Measurements from ENCODE around the gene CEACAM5.
A peak's percentile ranks its signal among the peaks of the same experiment; 100 is the strongest.
"Not testable (repeated sequence)": the region's sequence is repeated elsewhere in the genome, so short reads cannot be mapped to it uniquely, and the experiment has no call there.

The CEACAM5 gene

DNA sequence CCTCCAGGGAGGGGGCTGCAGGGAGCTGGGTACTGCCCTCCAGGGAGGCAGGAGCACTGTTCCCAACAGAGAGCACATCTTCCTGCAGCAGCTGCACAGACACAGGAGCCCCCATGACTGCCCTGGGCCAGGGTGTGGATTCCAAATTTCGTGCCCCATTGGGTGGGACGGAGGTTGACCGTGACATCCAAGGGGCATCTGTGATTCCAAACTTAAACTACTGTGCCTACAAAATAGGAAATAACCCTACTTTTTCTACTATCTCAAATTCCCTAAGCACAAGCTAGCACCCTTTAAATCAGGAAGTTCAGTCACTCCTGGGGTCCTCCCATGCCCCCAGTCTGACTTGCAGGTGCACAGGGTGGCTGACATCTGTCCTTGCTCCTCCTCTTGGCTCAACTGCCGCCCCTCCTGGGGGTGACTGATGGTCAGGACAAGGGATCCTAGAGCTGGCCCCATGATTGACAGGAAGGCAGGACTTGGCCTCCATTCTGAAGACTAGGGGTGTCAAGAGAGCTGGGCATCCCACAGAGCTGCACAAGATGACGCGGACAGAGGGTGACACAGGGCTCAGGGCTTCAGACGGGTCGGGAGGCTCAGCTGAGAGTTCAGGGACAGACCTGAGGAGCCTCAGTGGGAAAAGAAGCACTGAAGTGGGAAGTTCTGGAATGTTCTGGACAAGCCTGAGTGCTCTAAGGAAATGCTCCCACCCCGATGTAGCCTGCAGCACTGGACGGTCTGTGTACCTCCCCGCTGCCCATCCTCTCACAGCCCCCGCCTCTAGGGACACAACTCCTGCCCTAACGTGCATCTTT, 7.8 kb upstream of the CEACAM5 start:
- DNase-seq = no peak

DNA sequence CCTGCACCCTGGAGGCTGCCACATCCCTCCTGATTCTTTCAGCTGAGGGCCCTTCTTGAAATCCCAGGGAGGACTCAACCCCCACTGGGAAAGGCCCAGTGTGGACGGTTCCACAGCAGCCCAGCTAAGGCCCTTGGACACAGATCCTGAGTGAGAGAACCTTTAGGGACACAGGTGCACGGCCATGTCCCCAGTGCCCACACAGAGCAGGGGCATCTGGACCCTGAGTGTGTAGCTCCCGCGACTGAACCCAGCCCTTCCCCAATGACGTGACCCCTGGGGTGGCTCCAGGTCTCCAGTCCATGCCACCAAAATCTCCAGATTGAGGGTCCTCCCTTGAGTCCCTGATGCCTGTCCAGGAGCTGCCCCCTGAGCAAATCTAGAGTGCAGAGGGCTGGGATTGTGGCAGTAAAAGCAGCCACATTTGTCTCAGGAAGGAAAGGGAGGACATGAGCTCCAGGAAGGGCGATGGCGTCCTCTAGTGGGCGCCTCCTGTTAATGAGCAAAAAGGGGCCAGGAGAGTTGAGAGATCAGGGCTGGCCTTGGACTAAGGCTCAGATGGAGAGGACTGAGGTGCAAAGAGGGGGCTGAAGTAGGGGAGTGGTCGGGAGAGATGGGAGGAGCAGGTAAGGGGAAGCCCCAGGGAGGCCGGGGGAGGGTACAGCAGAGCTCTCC, 6.9 kb upstream of the CEACAM5 start:
- no peak for DNase-seq

DNA sequence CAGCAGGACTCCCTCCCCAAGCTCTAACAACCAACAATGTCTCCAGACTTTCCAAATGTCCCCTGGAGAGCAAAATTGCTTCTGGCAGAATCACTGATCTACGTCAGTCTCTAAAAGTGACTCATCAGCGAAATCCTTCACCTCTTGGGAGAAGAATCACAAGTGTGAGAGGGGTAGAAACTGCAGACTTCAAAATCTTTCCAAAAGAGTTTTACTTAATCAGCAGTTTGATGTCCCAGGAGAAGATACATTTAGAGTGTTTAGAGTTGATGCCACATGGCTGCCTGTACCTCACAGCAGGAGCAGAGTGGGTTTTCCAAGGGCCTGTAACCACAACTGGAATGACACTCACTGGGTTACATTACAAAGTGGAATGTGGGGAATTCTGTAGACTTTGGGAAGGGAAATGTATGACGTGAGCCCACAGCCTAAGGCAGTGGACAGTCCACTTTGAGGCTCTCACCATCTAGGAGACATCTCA, 6.2 kb upstream of the CEACAM5 start:
- peak; percentile 57 for DNase-seq

DNA sequence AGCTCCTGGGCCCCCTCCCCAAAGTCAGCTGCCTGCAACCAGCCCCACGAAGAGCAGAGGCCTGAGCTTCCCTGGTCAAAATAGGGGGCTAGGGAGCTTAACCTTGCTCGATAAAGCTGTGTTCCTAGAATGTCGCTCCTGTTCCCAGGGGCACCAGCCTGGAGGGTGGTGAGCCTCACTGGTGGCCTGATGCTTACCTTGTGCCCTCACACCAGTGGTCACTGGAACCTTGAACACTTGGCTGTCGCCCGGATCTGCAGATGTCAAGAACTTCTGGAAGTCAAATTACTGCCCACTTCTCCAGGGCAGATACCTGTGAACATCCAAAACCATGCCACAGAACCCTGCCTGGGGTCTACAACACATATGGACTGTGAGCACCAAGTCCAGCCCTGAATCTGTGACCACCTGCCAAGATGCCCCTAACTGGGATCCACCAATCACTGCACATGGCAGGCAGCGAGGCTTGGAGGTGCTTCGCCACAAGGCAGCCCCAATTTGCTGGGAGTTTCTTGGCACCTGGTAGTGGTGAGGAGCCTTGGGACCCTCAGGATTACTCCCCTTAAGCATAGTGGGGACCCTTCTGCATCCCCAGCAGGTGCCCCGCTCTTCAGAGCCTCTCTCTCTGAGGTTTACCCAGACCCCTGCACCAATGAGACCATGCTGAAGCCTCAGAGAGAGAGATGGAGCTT, 4.7 kb upstream of the CEACAM5 start:
- no peak for DNase-seq

DNA sequence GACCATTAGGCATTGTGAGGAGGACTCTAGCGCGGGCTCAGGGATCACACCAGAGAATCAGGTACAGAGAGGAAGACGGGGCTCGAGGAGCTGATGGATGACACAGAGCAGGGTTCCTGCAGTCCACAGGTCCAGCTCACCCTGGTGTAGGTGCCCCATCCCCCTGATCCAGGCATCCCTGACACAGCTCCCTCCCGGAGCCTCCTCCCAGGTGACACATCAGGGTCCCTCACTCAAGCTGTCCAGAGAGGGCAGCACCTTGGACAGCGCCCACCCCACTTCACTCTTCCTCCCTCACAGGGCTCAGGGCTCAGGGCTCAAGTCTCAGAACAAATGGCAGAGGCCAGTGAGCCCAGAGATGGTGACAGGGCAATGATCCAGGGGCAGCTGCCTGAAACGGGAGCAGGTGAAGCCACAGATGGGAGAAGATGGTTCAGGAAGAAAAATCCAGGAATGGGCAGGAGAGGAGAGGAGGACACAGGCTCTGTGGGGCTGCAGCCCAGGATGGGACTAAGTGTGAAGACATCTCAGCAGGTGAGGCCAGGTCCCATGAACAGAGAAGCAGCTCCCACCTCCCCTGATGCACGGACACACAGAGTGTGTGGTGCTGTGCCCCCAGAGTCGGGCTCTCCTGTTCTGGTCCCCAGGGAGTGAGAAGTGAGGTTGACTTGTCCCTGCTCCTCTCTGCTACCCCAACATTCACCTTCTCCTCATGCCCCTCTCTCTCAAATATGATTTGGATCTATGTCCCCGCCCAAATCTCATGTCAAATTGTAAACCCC, 2.8 kb upstream of the CEACAM5 start:
- peak; percentile 12 for DNase-seq

DNA sequence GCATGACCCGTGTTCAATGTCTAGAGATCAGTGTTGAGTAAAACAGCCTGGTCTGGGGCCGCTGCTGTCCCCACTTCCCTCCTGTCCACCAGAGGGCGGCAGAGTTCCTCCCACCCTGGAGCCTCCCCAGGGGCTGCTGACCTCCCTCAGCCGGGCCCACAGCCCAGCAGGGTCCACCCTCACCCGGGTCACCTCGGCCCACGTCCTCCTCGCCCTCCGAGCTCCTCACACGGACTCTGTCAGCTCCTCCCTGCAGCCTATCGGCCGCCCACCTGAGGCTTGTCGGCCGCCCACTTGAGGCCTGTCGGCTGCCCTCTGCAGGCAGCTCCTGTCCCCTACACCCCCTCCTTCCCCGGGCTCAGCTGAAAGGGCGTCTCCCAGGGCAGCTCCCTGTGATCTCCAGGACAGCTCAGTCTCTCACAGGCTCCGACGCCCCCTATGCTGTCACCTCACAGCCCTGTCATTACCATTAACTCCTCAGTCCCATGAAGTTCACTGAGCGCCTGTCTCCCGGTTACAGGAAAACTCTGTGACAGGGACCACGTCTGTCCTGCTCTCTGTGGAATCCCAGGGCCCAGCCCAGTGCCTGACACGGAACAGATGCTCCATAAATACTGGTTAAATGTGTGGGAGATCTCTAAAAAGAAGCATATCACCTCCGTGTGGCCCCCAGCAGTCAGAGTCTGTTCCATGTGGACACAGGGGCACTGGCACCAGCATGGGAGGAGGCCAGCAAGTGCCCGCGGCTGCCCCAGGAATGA, 1.5 kb upstream of the CEACAM5 start:
- peak; percentile 21 for DNase-seq

DNA sequence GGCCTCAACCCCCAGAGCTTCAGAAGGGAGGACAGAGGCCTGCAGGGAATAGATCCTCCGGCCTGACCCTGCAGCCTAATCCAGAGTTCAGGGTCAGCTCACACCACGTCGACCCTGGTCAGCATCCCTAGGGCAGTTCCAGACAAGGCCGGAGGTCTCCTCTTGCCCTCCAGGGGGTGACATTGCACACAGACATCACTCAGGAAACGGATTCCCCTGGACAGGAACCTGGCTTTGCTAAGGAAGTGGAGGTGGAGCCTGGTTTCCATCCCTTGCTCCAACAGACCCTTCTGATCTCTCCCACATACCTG, 969 bp upstream of the CEACAM5 start:
- DNase-seq = no peak

DNA sequence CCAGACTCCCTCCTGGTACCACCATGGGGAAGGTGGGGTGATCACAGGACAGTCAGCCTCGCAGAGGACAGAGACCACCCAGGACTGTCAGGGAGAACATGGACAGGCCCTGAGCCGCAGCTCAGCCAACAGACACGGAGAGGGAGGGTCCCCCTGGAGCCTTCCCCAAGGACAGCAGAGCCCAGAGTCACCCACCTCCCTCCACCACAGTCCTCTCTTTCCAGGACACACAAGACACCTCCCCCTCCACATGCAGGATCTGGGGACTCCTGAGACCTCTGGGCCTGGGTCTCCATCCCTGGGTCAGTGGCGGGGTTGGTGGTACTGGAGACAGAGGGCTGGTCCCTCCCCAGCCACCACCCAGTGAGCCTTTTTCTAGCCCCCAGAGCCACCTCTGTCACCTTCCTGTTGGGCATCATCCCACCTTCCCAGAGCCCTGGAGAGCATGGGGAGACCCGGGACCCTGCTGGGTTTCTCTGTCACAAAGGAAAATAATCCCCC, 505 bp upstream of the CEACAM5 start:
- no peak for DNase-seq

DNA sequence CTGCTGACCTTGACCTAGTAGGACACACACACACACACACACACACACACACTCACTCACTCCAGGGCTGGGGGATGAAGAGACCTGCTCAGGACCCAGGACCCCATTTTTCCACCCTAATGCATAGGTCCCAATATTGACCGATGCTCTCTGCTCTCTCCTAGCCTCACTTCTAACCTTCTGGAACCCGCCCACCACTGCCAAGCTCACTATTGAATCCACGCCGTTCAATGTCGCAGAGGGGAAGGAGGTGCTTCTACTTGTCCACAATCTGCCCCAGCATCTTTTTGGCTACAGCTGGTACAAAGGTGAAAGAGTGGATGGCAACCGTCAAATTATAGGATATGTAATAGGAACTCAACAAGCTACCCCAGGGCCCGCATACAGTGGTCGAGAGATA, 1.1 kb downstream of the CEACAM5 start:
- DNase-seq = not testable (repeated sequence)

DNA sequence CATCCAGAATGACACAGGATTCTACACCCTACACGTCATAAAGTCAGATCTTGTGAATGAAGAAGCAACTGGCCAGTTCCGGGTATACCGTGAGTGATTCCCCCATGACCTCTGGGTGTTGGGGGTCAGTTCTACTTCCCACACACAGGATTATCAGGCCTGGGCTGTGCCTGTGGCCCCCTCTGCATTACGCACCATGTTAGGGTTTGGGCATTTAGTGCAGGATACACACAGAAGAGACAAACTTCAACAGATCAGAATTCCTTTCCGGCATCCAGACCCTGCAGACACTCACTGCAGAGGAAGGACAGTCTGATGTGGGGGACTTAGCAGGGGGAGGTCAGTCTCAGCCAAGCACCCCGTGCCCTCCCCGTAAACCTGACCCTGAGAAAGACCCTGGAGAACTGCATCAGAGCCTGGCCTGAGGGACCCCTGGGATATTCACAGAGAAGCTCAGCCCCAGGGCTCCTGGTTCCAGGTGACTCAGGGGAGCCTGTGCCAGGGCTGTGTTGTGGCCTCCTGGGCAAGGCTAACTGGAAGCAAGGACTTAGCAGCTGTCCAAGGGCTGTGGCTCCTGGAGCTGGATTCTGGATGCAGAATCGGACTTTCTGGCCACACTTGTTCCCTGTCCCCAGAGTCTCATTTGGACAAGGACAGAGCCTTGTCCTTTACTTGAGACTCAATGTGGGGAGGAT, 1.7 kb downstream of the CEACAM5 start:
- DNase-seq = no peak

DNA sequence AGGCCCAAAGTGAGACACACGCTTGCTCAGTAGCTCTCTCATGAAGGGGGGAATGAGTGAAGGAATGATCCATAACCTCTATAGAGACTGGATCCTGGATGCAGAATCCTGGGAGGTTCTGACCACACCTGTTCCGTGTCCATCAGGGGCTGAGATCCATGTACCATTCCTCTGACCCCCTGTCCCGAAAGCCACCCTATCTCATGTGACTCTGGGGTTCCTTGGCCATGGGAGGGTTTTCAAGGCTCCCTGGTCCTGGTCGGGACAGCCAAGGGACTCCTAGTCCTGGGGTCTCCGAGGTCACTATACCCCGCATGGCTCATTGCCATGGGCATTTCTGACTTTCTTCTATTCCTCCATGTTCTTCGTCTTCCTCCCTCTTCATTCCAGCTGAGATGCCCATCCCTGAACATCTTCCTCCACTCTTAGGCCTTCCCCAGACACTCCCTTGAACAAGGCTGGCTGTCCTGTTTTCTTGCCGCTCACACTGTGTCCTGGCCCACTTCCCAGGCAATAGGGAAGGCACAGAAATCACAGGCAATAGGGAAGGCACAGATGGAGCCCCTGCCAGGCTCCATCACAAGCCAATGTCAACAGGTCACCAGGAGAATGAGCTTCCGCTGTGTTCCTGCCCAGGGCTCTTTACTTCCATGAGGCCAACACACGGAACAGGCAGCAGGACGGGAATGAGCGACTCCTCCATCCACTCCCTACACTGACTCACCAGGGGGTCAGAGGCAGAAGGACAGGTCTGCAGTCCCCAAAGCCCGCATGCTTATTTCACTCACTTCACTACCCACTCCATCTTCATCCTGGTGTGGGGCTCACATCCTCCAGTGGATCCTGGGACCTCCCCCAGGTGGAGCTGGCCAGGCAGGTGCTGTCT, 3.2 kb downstream of the CEACAM5 start:
- no peak for DNase-seq

DNA sequence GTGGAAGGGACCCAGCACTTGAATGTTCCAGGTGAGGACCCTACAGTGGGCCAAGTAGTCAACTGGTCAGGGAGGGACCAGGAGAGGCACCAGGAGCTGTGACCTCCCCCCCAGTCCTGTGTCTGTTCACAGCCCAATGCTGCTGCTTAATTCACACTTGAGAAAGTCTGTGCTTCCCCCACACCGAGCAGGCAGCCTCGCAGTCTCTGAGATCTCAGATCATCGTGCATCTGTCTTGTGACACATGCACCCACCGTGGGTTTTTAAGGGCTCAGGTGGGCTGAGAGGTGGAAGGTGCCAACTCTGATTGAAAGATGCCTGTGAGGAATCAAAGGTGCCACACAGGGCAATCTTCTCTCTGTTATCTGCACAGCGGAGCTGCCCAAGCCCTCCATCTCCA, 6.2 kb downstream of the CEACAM5 start:
- no peak for DNase-seq

DNA sequence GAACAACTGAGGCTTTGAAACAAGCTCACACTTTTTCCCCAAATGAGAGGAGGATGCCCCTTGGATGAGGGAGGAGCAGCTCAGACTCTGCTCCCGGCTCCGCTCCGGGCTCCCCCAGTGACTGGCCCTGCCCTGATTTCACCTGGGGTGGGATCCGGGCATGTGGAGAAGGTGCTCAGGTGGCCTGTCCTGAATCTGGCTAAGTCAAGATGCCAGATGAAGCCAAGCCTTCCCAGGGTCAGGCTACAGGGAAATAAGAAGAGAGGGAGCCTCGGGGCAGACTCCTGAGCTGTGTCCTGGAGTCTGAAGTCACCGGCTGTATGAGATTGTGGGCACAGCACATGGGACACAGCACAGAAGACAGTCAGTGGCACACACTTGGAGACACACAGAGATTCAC, 10.3 kb downstream of the CEACAM5 start:
- no peak for DNase-seq

DNA sequence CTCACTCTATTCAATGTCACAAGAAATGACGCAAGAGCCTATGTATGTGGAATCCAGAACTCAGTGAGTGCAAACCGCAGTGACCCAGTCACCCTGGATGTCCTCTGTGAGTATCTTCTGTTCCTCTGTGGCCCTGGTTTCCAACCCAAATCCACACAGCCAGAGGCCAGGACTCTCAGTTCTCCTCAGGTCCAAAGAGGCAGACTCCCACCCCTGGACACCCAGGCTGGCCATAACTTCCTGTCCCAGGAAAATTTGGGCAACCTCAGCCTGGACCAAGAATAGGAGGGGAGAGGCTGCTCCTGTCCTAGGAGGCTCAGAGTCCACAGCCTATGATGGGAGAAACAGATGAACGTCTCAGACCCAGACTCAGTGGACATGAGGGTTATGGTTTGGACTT, 11.7 kb downstream of the CEACAM5 start:
- DNase-seq = no peak

DNA sequence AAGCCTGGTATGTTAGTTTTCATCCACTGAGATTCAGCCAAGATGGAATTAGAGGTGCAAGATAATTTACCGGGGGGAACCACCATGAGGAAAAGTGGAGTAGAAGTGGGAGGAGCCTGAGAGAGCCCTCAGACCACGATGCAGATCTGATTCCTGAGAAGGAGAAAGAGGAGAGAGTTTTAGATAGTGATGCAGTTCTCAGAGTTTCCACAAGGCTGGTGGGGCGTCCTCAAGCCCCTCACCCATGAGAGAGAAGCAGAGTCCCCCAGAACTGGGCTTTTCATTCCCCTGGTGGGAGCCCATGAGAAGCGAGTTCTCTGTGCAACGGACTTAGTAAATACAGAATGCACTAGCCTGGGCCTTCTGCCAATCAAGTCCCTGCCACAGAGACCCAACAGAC, 18.1 kb downstream of the CEACAM5 start:
- no peak for DNase-seq

DNA sequence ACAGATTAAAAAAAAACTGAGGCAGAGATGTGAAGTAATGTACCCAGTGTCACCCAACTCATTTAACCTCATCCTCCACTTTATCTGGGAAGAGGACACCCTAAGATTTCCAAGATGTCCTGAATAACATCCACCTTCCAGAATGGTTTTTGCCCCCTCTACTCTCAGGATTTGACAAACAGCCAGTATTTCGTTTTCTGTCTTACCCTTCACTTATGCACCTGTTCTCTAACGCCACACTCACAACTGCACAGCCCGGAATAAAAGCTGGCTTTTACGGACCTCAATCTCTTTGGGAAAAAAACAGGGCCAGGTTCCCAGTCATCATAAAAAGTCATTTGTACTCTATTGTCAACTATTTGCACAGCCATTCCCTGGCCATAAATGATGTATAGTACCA, 25.7 kb downstream of the CEACAM5 start:
- no peak for DNase-seq

DNA sequence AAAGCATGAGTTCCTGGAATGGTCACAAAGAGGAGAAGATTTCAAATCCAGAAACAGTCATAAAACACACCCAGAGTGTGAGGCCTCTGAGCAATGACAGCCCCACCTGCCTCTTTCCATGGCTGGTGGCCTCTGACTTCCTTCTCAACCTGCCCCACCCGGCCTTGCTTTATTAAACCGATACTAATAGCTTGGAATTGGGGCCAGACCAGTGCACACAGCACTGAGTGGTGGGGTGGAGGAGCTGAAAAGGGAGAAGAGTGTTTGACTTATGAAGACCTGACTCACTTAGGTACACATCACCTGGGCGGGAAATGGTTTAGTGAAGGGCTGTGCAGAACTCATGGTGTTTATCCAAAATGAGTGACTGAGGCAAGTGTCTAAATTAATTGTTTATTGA, 26.2 kb downstream of the CEACAM5 start:
- DNase-seq = no peak

DNA sequence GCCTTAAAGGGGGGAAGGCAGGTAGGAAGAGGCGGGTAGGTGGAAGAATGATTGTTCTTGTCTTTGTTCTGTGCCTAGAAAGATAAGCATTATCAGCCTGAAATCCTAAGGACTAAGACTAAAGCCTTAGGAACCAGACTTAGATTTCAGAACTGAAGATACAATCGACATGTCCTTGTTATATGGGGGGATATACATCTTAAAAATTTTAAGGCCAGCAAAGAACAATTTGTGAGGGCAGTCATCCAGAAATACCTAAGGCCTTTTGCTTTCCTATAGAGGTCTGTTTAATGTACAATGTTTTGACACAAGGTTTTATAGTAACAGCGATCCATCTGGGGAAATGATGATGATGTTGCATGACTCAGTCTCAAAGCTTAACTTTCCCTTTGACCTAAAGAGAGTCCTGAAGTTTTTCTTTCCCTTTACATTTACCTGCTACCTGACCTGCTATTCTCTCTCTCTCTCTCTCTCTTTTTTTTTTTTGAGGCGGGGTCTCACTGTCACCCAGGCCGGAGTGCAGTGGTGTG, 26.7 kb downstream of the CEACAM5 start:
- DNase-seq = no peak

DNA sequence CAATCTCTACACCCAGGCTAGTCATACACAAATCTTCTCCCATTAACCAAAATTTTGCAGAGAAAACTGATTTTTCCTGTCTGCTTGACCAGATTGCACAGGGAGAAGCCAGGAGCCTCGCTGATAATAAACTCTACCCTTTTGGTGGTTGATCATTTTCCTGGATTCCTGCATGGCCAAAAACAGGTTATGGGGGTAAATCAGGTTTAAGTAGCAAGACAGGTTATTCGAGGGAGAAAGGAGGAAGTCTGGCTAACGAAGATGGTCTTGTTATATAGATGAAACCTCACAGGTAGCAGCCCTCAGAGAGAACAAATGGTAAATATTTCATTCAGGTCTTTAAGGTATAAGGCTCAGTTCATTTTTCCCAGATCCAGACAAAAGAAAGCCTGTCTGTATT, 30.9 kb downstream of the CEACAM5 start:
- no peak for DNase-seq
